HG03045 (cell line): ENCODE data around the gene KCNG2.

ENCODE experiments used
- ATAC-seq: cut with Tn5 transposase; IDR thresholded peaks from one replicate; pipeline ENCODE4 v1.9.1; 2021; ENCODE audit warnings: mild to moderate bottlenecking, moderate library complexity; ENCODE audit not compliant: unreplicated experiment

Gene KCNG2

DNA sequence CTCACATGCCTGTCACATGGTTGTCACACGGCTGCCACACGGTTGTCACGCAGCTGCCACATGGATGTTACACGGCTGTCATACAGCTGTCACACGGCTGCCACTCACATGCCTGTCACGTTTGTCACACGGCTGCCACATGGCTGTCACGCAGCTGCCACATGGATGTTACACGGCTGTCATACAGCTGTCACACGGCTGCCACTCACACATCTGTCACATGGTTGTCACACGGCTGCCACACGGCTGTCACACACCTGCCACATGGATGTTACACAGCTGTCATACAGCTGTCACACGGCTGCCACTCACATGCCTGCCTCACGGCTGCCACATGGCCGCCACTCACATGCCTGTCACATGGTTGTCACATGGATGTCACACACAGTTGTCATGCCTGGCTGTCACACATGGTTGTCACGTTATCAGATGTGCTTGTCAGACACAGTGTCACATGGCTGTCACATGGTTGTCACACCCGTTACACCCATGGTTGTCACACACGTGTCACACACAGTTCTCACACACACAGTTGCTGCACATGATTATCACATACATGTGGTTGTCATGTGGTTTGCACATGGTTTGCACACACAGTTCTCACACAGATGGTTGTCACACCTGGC lies 19.4 kb downstream of the KCNG2 start:
- ATAC-seq = no peak

DNA sequence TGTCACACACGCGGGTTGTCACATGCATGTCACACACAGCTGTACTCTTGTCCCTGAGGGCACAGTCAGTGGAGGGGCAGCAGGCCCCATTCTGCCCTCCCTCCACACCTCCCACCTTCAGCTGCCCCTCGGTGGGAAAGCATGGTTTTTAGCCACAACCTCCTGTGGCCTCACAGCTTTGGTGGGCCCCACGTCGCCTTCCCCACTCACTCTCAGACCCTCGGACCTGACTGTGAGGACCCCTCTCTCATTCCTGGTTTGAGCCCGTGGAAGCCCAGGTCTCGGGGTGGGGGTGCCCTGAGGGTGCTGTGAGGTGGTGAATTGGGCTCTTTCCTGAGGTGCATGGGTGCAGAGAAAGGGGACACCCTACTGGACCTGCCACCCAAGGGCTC lies 19.9 kb downstream of the KCNG2 start:
- no peak for ATAC-seq

DNA sequence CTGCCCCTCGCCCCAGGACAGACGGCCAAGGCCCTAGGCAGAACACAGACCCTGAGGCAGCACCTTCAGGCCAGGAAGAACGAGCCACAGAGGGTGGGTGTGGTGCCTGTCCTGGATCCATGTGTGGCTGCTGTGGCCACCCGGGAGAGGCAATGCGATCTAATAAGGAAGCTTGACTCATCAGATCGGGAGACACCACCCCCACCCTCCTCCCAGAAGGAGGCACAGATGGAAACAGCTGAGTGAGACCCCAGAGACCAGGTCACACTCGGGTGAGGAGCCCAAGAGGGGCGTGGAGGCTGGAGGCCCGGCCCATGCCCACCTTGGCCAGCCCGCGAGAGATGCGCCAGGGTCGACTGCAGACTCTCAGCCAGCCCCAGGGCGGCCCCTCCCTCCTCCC lies 20.3 kb downstream of the KCNG2 start:
- ATAC-seq = no peak

DNA sequence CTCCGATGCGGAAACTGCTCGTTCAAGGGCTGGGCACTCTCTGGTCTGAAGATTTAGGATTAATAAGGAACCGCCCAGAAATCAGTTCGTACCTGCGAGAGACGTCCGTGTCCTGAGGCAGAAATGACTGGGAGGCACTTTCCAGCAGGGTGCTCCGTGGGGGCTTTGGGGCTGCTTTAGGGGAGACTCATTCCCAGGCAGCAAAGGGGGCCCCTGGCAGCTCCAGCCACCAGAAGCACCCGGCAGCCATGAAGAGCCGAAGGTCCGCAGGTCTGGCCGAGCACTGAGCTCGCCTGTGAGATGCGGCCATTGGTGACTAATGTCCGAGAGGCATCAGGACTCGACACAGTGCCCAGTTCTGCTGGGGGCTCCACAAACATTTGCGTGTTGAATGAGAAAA lies 20.9 kb downstream of the KCNG2 start:
- no peak for ATAC-seq

DNA sequence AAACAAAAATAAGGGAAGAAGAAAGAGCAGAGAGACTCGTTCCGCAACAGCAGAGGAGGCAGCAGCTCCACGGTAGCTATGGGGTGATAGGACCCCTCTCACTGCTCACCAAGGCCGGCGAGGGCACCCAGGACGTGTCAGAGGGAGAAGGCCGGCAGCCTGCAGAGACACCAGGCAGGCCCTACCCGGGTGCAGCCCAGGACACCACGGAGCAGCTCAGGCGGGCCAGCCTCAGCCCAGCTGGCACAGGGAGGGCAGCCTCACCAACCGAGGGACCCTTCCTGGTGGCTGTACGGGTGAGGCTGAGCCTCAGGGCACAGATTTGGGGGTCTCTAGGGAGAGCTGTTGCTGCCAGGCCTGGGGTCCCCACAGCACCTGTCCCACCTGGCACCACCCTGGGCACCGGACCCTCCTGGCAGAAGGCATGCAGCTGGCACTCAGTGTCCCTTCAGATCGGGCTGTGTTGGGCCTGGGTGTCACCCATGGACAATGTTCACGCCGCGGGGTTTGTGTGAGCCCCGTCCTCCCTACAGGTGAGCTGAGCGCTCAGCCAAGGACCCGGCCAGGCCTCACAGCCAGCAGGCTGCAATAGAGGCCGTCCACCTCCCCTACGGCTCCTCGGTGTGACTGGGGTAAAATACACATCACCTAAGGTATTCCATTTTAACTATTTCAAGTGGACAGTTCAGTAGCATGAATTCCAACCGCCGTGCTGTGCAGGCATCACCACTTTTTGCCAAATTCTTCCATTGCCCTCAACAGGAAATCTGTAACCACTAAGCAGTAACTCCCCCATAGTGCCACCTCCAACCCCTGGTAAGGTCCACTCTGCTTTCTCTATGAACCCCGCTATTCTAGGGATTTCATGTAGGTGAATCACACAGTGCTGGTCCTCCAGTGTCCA lies 21.6 kb downstream of the KCNG2 start:
- no peak for ATAC-seq

DNA sequence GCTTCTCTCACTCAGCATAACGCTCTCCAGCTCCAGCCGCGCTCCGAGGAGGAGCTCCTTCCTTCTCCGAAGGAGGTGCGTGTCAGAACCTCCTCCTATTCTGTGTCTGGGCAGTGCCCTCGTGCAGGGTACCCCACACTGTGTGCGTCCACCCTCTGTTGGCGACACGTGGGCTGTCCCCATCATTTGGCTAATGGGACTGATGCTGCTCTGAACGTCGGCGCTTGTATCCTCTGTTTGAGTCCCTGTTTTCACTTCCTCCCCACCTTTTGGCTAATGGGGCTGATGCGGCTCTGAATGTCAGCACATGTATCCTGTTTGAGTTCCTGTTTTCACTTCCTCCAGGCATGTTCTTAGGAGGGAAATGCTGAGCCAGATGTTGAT lies 22.2 kb downstream of the KCNG2 start:
- ATAC-seq = no peak

DNA sequence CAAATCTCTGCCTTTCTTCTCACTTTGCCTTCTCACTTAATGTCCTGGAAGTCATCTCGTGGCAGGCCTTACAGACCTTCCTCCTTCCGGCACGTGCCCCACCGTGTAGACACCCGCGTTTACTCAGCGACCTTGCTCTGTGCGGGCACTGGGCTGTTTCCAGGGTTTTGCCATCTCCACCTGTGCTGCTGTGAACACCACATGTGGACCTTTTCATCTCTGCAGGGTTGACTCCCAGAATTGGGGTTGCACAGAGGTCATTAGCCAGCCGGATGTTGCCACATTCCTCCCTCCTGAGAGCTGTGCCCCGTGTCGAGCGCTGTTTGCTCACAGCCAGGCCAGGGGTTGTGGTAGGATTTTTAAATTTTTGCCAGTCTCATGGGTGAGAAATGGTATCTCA lies 25.4 kb downstream of the KCNG2 start:
- no peak for ATAC-seq

DNA sequence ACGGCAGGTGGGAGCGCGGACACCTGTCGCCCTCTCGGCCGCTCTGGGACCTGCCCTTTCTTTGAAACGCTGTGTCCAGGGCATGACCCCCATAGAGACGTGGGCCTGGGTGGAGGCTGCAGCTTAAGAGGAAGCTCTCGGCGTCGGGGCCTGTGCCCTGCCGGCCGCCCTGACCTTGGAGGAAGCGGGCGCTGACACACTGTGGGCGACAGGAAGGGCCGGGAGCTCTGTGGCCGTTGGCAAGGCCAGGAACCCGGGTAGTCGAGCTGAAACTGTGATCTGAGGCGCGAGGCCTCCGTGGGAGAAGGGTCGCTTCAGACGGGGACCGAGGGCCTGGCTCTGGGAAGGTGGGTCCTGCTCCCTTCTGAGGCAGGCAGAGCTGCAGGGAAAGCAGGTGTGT lies 28.2 kb downstream of the KCNG2 start:
- no peak for ATAC-seq

DNA sequence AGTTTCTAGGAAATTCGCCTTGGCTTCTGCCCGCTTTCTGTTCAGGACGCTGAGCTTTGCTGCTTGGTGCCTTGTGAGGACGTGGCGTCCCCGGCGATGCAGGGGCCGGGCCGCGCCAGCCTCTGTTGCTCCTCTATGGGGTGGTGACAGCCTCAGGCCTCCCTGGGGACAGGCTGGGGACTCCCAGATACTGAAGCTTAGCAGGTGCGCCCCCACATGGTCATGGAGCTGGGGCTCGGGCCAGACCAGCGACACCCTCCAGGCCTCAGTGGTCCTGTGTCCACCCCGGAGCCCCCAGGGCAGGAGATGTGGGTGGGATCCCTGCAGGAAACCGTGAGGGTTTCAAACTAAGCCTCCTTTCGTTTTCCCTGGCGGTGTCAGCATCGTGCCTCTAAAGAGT lies 29.2 kb downstream of the KCNG2 start:
- ATAC-seq = no peak

DNA sequence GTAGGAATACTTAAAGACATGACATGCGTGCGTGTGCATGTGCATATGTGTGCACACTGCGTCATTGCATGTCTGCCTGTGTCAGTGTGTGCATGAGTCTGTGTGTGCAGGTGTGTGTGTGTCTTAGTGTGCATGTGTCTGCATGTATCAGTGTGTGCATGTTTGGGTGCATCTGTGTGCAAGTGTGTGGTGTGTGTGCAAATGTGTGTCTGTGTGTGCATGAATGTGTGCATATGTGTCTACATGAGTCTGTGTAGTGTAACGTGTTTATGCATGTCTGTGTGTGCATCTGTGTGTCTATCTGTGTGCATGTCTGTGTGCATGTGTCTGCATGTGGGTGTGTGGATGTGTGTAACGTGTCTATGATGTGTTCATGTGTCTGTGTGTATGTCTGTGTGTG lies 30.5 kb downstream of the KCNG2 start:
- ATAC-seq = no peak

DNA sequence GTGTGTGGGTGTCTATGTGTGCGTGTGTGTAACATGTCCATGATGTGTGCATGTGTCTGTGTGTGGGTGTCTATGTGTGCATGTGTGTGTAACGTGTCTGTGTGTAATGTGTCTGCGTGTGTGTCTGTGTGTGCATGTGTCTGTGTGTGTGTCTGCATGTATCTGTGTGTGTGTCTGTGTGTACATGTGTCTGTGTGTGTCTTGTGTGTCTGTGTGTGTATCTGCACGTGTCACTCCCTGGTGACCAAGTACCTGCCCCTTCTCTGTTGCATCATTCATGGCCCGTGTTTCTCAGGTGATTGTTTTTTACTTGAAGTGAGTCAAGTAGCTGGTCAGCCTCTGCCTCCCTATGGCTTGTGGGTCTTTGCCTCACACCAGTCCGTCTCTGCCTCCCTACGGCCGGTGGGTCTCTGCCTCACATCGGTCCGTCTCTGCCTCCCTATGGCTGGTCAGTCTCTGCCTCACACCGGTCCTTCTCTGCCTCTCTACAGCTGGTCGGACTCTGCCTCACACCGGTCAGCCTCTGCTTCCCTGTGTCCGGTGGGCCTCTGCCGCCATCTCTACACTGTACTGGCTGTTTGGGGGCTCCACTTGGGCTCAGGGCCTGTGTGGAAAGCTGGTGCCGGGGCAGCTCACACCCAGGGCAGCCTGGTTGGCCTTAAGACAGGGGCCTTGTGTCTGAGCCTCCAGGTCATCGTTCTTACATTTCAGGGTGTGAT lies 31.6 kb downstream of the KCNG2 start:
- ATAC-seq = no peak

DNA sequence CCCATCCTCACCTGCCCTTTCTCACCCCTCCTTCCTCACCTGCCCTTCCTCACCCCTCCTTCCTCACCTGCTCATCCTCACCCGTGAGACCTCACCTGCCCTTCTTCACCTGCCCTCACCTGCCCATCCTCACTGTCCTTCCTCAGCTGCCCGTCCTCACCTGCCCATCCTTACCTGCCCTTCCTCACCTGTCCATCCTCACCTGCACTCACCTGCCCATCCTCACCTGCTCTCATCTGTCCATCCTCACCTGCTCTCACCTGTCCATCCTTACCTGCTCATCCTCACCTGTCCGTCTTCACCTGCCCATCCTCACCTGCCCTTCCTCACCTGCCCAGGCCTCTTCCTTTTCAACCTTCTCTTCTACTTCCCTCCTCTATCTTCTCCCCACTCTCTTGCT lies 34.4 kb downstream of the KCNG2 start:
- ATAC-seq = no peak

DNA sequence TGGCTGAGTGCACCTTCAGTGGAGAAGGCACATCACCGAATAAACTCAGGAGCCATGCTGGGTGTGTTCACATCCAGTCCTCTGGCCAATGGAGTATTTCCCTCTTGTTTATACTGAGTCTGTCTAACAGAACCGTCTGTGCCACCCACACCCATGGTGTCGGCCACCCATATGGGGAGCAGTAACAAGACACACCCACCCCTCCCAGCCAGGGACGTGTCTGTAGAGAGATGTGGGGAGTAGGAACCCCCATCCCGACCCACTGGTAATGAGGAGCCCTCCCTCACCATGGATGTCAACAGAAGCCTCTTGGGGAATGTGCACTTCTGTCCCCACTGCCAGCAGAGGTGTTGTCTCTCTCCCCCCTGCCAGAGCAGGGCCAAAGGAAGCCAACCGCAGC lies 37.1 kb downstream of the KCNG2 start:
- ATAC-seq = no peak

DNA sequence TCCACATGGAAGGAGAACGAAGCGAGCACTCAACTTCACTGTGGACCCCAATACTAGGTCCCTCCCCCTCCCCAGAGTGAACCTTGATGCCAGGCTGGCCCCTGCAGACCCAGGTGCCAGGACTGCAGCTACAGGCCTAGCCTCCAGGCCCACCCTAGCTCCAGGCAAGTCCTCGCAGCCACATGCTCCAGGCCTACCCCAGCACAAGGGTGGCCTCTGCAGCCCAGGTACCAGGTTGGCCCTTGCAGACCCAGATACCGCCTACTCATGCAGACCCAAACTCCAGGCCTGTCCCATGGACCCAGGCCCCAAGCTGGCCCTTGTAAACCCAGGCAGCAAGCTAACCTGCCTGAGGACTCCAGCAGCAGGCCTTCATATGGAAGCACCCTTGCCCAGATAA lies 44.2 kb downstream of the KCNG2 start:
- ATAC-seq = no peak

DNA sequence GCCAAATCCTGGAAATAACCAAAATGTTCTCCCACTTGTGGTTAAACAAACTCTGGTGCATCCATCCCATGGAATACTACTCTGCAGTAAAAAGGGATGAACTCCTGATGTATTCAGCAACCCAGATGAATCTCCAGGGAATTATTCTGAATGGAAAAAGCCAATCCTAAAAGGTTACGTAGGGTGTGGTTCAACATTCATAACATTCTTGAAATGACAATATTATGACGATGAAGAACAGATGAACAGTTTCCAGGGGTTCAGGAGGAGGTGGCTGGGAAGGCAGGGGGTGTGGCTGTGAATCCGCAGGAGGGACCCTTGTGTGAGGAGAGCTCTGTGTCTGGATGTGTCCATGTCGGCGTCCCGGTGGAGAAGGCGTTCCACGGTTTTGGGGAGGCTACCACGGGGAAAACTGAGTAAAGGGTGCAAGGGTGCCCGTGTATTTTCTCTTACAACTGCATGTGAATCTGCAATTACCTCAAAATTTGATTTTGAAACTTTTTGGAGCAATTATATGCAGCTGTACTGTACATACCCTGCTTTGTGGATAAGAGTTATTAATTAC lies 47.3 kb downstream of the KCNG2 start:
- no peak for ATAC-seq

DNA sequence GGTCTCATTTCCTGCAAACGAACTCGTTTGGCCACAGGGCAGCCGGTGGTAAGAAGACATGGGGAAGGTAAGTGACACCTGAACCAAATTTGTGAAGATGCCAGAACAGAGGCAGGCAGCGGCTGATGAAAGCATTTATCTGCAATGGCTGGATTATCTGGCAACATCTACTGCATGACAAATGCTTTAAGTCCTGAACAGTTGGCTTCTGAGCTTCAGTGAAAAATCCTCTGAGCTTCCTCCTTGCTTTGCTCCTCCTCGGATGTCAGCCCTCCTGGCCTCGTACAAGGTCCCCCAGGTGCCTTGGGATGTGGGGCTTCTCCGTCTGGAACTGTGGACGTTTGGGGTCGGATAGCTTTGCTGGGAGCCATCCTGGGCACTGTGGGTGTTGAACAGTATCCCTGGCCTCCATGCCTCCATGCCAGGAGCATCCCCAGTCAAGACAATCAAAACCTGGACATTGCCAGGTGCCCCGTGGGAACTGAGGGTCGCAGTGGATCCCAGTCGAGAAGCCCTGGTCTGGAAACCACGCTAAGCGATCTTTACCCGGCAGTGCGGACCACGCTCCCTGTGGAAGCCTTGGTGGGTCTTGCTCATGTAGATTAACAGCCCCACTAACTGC lies 49.3 kb downstream of the KCNG2 start:
- ATAC-seq = no peak

DNA sequence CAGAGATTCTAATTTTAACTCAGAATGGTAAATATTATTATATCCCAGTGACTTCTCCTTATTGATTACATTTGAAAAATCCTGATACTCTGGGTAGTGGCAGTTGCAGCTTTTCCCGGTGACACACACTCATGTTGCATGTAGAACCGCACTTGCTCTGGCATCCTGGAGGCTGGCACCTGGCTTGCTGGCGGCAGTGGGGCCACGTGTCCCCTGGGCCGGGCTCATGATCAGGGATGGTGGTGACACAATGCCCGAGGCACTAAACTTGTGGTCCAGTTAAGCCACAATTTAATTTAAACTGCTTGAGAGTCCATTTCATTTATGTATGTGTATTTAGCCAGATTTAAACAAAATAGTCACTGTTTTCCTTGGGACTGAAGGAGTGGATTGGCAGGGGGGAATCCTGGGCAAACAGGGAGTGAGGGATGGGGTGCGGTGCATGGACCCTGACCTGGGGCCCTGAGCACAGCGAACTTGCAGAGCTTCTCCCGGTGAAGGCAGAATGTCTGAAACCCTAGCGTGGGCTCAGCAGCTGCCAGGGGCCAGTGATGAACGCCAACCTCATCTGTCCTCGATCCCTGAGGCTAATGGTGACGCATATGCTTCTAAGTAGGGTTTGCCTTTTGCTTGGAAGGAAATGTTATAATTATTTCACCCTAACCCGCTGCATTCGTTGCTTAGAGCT lies 50.0 kb downstream of the KCNG2 start:
- ATAC-seq = no peak

DNA sequence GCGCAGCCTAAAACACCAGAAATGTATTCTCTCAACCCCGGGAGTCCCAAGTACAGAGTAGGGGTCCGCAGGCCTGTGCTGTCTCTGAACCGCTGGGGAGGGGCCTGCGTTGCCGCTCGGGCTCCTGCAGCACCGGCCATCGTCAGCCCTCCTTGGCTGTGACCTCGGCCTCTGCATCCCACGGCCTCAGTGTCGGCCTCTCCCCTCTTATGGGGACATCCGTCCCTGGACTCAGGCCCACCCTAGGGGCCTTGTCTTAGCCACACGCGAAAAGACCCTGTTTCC lies 50.5 kb downstream of the KCNG2 start:
- ATAC-seq = no peak

DNA sequence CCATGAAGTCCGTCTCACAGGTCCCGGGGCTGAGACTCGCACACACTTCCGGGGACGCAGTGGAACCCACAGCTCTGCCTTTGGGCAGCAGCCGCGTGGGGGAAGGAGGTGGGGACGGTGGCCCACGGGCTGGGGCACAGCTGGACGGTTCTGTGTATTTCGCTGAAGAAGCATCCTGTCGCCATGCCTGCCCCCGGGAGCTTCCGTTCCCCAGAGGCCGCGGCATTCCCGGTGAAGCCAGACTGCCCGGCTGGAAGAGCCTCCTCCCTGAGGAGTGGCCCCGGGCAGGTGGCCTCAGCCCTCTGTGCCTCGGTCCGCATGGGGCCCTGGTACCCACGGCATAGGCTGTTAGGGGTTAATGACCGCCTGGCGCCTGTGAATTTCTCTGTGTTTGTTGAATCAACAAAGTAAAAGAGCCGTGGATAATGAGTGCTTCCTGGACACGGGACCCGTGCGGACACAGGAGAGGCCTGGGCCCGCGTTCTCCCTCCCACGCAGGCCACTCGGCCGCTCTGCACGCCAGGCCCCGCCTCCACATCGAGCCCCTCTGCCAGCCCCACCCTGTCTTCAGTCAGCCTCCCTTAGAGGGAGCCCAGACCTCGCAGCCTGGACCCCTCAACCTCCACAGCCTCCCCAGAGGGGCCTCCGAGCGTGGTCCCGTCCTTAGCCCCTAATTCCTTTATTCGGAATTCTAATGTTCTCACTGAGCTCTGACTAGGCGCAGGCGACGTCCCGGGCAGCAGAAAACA lies 51.0 kb downstream of the KCNG2 start:
- no peak for ATAC-seq
